Activated T-helper 2 cell treated with anti-CD3 and anti-CD28 coated beads, Interferon-gamma antibody, Interleukin-2, Interleukin-4, amounts not matched to agents 10 μg/mL and 5 μg/mL and 100 μg/mL, durations not matched to agents 14 hours and 24 hours and 36 hours (primary cell): Measurements from ENCODE around the gene PLCD3. TPM values are rescaled to one million over a fixed set of nuclear protein-coding genes. Genes with fewer than 3 reads are reported as not detected.

Source experiments
- DNase-seq: peaks from one replicate; pipeline ENCODE4 v3.0.0; 2021; ENCODE audit warnings: low spot score
- H3K27ac Mint-ChIP-seq: one replicate; pipeline ENCODE4 v1.8.0; 2021; ENCODE audit warnings: mixed read lengths
- H3K27me3 Mint-ChIP-seq: one replicate; pipeline ENCODE4 v1.8.0; 2021; ENCODE audit warnings: low read depth, mixed read lengths
- H3K36me3 Mint-ChIP-seq: one replicate; pipeline ENCODE4 v1.8.0; 2021; ENCODE audit warnings: low read depth, mixed read lengths
- H3K4me1 Mint-ChIP-seq: one replicate; pipeline ENCODE4 v1.8.0; 2021; ENCODE audit warnings: low read depth, mixed read lengths
- H3K4me3 Mint-ChIP-seq: one replicate; pipeline ENCODE4 v1.8.0; 2021; ENCODE audit warnings: low read depth, mild to moderate bottlenecking, moderate library complexity, mixed read lengths
- H3K9me3 Mint-ChIP-seq: one replicate; pipeline ENCODE4 v1.8.0; 2021; ENCODE audit warnings: mixed read lengths
- intact Hi-C: fragments of 100-400 bp; cut with micrococcal nuclease; formaldehyde crosslinking; loops from one replicate; pipeline ENCODE4 v1.15.1; 2023
- total RNA-seq: library from RNA; stranded (reverse); gene quantifications from 2 replicates; pipeline ENCODE4 v1.2.3, GENCODE V29; 2022

PLCD3 gene
- total RNA-seq, 1 donor from 2014 or later = 4.0 TPM

DNA sequence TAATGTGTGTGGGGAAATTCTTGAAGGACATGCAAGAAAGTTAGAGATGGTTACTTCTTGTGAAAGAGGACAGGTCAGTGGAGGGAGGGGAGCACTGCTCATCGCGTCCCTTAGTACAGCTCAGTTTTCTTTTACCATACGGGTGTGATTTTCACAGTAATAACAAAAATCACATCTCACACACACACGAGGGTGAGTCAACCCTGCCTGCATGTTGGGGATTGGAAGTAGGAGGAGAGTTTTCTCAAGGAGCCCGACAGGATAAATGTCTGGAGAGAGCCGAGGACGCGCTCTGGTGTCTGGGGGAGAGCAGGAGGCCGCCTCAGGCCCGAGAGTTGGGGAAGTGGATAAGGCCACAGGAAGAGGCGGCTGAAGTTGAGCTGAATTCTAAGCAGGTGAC is 16.4 kb downstream of the PLCD3 start:
- Mint-ChIP-seq H3K4me1 (no peaks in the 10 kb centered on the region), H3K9me3 (no peaks in the 10 kb centered on the region), H3K36me3 (no peaks in the 10 kb centered on the region), H3K27me3 (peaks cover 2% of the 10 kb centered on the region), H3K27ac (no peak overlapping the region), H3K4me3 (no peak overlapping the region)
- intact Hi-C loops = no loop called here
- DNase-seq = no peak

DNA sequence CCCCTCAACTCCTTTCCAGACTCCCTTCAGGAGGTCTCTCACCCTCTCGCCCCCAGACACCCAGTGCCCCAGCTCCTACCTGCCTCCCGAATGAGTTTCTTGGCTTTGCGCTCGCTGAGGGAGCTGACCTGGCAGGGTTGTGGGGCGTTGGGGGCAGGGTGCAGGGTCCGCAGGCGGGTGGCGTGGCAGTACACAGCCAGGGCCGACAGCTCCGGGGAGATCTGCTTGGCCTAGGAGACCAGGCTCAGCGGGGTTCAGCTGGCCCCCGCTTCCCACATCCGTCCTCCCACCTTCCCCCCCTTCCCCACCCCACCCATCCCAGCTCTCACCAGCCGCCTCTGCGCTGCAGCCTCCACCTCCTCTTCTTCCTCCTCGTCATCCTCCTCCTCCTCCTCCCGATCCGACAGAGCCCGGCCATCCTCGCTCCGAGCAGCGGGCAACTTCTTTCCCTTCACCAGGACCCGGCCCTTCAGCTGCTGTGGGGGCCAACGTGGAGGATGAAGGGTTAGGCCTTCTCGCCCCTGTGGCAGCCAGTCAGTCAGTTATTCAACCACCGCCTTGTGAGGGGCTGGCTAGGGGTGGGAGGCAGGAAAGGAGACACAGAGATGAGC is 17.2 kb downstream of the PLCD3 start:
- no peak for DNase-seq
- peaks cover 2% of the 10 kb centered on the region for H3K27me3 Mint-ChIP-seq
- H3K4me3 Mint-ChIP-seq = no peak overlapping the region
- H3K9me3 Mint-ChIP-seq = no peaks in the 10 kb centered on the region
- H3K27ac Mint-ChIP-seq = no peak overlapping the region
- no peaks in the 10 kb centered on the region for H3K4me1 Mint-ChIP-seq
- no peaks in the 10 kb centered on the region for H3K36me3 Mint-ChIP-seq
- intact Hi-C loops = no loop called here

DNA sequence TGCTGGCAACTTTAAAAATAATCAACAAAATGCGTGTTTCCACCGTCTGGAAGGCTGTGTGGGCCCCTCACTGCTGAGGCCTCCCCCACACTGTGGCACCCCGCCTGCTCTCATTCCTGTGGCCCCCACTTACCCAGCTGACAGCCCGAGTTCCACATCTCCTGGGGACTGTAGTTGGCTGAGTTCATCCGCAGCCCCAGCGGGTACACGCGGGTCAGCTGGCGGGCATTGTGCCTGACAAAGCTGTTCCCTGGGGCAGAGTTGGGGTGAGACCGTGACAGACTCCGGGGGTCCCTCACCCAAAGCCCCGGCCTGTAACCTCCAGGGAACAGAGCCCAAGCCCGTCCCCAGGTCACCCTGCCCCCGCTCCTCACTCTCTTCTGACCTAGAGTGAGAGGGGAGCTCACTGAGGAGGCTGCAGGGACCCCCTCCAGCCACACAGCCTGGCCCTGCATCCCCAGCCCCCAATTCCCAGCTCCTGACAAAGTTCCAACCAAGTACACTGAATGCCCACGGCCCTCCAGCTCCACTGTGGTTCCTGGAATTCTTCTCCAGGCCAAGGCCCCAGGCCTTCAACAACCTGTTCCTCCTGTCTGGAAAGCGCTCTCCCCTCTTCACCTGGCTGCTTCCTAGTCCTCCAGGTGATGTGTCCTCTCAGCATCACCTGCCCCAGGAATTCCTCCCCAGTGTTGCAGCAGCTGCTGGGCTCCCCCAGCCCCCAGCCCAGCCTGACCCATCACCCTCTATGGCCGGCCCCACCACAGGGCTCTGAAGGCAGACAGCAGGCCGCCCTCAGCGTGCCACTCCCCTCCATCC is 18.0 kb downstream of the PLCD3 start:
- no peak for DNase-seq
- H3K9me3 Mint-ChIP-seq = no peaks in the 10 kb centered on the region
- no peak overlapping the region for H3K4me3 Mint-ChIP-seq
- intact Hi-C loops = no loop called here
- no peak overlapping the region for H3K27ac Mint-ChIP-seq
- no peaks in the 10 kb centered on the region for H3K36me3 Mint-ChIP-seq
- peaks cover 2% of the 10 kb centered on the region for H3K27me3 Mint-ChIP-seq
- no peaks in the 10 kb centered on the region for H3K4me1 Mint-ChIP-seq

DNA sequence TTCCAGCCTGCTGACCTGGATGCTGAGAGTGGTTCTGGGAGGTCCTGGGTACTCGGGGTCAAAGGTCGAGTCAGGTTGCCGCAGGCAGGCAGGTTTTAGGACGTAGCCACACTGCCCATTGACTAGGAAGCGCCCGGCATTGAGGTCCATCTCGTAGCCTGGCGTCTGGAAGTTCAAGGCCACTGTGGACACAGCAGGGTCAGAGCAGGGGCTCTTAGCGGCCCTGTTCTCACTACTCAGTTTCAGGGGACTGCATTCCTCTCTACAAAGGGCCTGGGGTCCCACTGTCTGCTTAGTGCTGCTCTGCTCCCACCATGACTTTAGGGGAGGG is 18.9 kb downstream of the PLCD3 start:
- H3K27ac Mint-ChIP-seq = no peak overlapping the region
- no peaks in the 10 kb centered on the region for H3K9me3 Mint-ChIP-seq
- no peak overlapping the region for H3K4me3 Mint-ChIP-seq
- H3K4me1 Mint-ChIP-seq = no peaks in the 10 kb centered on the region
- peaks cover 2% of the 10 kb centered on the region for H3K36me3 Mint-ChIP-seq
- DNase-seq = no peak
- intact Hi-C loops = no loop called here
- peaks cover 2% of the 10 kb centered on the region for H3K27me3 Mint-ChIP-seq

DNA sequence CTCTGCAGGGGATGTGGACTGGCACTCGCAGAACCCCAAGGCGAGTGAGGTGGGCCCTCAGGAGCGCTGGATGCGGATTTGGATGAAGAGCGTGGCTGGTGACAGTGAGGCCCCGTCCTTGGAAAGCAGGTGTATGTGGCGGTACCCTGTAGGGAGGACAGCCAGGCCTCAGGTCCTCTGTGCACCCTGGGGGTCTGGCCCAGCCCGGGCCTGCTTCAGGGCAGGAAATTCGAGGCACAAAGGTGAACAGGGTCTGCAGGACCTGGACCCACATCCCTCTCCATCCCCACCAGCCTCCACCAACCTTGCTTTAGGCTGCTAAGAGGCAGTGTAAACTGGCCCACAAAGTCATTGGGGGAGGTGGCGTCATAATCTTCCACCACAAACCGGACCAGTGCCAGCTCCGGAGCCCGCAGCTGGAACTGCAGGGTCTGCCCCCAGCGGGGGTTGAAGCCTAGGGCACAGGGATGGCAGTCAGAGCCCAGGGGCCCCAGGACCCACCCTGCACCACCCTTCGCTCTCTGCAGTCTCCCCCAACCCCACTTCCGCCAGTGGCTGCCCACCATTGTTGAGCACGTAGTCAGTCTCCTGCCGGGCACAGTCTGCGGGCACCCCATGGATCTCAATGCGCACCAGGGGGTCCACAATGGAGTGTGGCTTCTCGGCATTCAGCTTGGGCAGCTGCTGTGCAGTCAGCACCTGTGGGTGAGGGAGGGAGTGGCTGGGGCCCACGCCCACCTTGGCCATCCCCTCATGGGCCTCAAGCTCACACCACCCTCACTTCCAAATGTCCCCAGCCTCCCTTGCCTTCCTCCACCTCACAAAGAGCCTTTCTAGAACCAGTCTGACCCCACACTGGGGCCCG is 19.5 kb downstream of the PLCD3 start:
- Mint-ChIP-seq H3K27ac (no peak overlapping the region), H3K4me1 (no peaks in the 10 kb centered on the region), H3K27me3 (peaks cover 2% of the 10 kb centered on the region), H3K9me3 (no peaks in the 10 kb centered on the region), H3K36me3 (peaks cover 8% of the 10 kb centered on the region), H3K4me3 (no peak overlapping the region)
- intact Hi-C loops = no loop called here
- DNase-seq = no peak

DNA sequence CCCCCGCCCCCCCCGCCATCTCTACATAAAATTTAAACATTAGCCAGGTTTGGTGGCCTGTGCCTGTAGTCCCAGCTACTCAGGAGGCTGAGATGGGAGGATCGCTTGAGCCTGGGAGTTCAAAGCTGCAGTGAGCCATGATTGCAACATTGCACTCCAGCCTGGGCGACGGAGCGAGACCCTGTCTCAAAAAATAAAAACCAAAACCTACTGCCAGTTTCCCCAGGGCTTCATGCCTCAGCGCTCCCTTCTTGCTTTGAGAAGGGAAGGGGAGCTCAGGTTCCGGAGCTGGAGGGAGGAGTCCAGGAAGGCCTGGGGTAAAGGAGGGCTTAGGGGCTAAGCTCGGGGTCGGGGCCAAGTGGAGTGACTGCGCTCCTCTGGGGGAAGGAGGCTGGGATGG is 20.5 kb downstream of the PLCD3 start:
- DNase-seq = no peak
- Mint-ChIP-seq H3K4me1 (no peaks in the 10 kb centered on the region), H3K27me3 (peaks cover 2% of the 10 kb centered on the region), H3K9me3 (no peaks in the 10 kb centered on the region), H3K4me3 (no peak overlapping the region), H3K36me3 (peaks cover 14% of the 10 kb centered on the region), H3K27ac (no peak overlapping the region)
- intact Hi-C loops = no loop called here

DNA sequence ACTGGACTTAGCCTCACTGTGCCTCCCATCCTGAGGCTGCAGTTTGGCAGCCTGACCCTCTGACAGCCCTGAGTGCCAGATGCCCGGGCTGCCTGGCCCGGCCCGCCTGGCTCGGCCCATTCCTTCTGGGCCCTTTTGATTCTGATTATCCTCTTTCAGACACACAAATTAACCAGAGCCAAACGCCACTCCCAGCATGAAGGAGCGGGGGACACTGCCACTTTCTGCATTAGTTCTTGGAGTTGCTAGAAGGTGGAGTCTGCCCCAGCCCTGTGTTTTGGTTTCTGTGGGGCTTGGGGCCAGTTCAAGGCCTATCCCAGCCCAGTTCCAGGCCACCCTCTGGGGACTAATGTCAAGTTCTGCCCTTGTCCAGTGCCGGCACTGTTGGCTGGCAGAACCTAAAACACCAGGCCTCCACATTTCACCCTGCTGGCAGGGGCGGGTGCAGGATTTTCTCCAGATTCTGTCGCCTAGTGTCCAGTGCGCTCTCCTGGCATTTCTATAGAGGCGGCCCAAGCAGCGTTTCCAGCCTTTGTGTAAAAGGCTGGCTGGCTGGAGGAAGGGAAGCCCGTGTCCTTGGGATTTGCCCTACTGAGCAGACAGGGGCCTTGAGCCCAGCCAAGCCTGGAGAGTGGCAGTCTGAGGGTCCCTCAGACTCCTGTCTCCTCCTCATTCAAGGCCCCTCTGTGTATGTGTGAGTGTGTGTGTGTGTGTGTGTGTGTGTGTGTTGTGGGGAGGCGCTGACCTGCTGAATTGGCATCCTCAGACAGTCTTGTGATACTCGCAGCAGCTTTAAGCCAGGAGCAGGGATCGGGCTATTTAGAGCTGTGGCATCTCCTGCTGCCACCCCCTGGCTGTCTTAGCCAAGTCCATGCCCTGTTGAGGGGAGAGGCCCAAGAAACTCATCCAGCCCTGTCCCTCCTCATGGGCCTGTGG is 21.4 kb downstream of the PLCD3 start:
- no peak overlapping the region for H3K4me3 Mint-ChIP-seq
- peaks cover 23% of the 10 kb centered on the region for H3K36me3 Mint-ChIP-seq
- peaks cover 2% of the 10 kb centered on the region for H3K27me3 Mint-ChIP-seq
- no peaks in the 10 kb centered on the region for H3K9me3 Mint-ChIP-seq
- DNase-seq = no peak
- H3K4me1 Mint-ChIP-seq = no peaks in the 10 kb centered on the region
- intact Hi-C loops = no loop called here
- H3K27ac Mint-ChIP-seq = no peak overlapping the region

DNA sequence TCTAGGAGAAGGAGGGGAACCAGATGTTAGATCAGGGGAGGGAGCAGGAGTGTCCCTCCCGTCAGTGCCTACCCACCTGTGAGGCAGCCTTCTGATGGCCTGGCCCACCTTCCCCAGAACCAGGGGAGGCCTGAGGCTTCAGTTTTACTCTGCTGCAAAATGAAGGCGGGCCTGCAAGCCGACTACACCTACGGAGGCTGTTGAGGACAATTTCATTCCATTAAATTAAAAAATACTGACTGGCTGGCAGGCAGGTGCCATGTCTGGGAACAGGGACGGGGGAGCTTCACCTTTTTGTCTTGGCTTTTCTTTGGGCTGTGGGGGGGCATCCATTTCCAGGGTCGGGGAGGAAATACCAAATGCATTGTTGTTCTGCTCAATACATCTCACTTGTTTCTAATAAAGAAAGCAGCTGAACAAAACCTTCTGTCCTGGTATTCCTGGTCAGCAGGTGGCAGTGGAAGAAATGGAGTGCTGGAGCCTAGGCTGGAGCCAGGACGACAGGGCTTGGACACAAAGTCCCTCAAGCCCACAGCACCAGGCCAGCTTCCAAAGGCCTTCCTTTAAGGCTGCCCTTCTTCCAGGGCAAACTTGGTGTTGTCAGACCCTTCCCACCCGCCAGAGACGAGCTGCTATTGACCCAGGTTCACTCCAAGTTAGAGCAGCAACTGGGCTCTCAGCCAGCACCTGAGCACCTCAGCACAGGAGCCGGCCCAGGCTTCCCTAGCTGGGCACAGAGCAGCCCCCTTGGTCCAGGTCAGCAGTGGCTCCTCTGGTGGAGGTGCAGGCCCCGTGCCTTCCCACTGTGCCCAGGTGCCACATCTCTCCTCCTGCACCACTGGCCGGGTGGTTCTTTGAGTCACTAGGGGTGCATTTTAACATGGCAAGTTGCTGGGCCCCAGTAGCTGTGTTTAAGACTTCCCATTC is 23.5 kb downstream of the PLCD3 start:
- Mint-ChIP-seq H3K36me3 (peaks cover 41% of the 10 kb centered on the region), H3K27me3 (no peaks in the 10 kb centered on the region), H3K9me3 (no peaks in the 10 kb centered on the region), H3K4me1 (no peaks in the 10 kb centered on the region), H3K4me3 (no peak overlapping the region), H3K27ac (no peak overlapping the region)
- no peak for DNase-seq
- intact Hi-C loops = no loop called here

DNA sequence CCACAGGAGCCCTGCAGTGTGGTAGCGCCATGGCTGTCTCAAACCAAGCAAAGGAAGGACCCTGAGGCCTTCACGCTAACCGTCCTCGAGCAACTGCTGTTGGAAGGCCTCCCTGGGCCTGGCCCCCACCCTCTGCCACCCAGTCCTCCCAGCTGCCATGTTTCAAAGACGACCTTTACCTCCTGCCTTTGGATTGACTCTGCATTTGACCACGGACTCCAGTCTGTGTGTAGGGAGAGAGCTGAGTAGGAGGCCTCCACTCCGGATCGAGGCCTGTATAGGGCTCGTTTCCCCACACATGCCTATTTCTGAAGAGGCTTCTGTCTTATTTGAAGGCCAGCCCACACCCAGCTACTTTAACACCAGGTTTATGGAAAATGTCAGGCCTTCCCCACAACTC is 24.3 kb downstream of the PLCD3 start:
- DNase-seq = no peak
- intact Hi-C loops = no loop called here
- no peak overlapping the region for H3K27ac Mint-ChIP-seq
- no peaks in the 10 kb centered on the region for H3K4me1 Mint-ChIP-seq
- no peak overlapping the region for H3K4me3 Mint-ChIP-seq
- no peaks in the 10 kb centered on the region for H3K27me3 Mint-ChIP-seq
- H3K36me3 Mint-ChIP-seq = peaks cover 48% of the 10 kb centered on the region
- H3K9me3 Mint-ChIP-seq = no peaks in the 10 kb centered on the region

DNA sequence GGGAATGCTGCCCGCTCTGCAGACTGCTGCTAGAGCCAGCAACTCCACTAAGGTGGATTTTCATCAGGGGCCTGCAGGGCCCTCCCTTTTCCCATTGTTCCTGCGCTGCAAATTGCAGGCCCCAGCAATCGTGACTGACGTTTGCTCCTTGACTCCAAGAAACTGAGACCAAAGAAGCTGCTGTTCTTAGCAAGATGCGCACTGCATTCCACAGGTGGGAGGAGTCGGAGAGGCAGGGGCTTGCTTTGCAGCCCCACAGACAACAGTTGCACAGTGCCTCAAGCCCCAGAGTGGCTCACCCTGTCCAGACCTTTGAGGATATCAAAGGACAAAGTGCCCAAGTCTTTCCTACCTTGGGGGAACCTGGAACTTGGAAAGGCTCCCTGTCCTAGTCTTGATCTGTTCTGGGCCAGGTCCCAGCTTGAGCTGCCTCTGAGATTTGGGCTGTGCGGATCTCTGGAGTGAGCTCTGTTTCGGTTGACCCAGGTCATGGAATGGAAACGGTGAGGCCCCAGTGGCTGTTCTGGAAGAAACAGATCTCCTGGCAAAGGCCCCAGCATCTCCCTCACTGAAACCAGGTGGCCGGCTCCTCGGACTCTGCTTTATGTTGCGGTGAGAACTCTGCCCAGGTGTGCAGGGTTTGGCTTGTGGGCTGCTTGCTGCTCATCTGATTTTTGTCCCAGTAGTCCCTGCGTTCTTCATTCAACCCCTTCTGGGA is 24.9 kb downstream of the PLCD3 start:
- no peaks in the 10 kb centered on the region for H3K27me3 Mint-ChIP-seq
- H3K9me3 Mint-ChIP-seq = no peaks in the 10 kb centered on the region
- DNase-seq = no peak
- H3K27ac Mint-ChIP-seq = no peak overlapping the region
- H3K36me3 Mint-ChIP-seq = peaks cover 54% of the 10 kb centered on the region
- H3K4me1 Mint-ChIP-seq = no peaks in the 10 kb centered on the region
- intact Hi-C loops = no loop called here
- H3K4me3 Mint-ChIP-seq = no peak overlapping the region

DNA sequence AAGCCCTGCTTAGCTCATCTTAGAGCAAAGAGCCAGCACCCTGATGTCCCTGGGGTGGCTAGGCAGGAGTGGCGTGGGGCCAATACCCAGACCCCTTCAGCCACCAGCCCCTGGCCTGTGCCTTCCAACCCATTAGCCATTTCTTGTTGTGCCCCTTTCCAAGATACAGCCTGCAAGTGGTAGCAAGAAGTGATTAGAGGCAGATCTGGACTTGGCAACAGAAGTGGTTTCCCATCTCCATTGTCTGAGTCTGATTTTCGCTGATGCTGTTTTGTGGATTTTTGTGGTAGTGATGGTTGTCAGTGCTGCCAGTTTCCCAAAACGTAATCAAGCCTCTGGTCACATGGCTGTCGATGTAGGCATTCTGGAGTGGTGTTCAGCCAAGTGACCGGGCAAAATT is 25.7 kb downstream of the PLCD3 start:
- Mint-ChIP-seq H3K27me3 (no peaks in the 10 kb centered on the region), H3K36me3 (peaks cover 63% of the 10 kb centered on the region), H3K9me3 (no peaks in the 10 kb centered on the region), H3K4me3 (no peak overlapping the region), H3K27ac (no peak overlapping the region), H3K4me1 (no peaks in the 10 kb centered on the region)
- intact Hi-C loops = no loop called here
- DNase-seq = no peak
